SK-N-MC (cell line): ENCODE results near the gene PDE6D.

ENCODE experiments used
- EZH2 ChIP-seq: fragments of 200-600 bp; sonication (generic); IDR thresholded peaks from one replicate; pipeline ENCODE4 v1.6.1; 2017; ENCODE audit warnings: antibody characterized with exemption
- POLR2AphosphoS5 ChIP-seq: IDR thresholded peaks from 2 replicates; pipeline ENCODE4 v1.6.1; 2012; ENCODE audit warnings: mild to moderate bottlenecking, low read depth, low read length, borderline replicate concordance

GRCh38 chr2:231711677-231712450 is 69.2 kb downstream of the PDE6D start:
- no peak for TF ChIP-seq EZH2
- TF ChIP-seq POLR2AphosphoS5 = no peak; the same call in none of the 2 replicates
